Measurements from ENCODE around the gene IGLON5.

The IGLON5 gene

DNA sequence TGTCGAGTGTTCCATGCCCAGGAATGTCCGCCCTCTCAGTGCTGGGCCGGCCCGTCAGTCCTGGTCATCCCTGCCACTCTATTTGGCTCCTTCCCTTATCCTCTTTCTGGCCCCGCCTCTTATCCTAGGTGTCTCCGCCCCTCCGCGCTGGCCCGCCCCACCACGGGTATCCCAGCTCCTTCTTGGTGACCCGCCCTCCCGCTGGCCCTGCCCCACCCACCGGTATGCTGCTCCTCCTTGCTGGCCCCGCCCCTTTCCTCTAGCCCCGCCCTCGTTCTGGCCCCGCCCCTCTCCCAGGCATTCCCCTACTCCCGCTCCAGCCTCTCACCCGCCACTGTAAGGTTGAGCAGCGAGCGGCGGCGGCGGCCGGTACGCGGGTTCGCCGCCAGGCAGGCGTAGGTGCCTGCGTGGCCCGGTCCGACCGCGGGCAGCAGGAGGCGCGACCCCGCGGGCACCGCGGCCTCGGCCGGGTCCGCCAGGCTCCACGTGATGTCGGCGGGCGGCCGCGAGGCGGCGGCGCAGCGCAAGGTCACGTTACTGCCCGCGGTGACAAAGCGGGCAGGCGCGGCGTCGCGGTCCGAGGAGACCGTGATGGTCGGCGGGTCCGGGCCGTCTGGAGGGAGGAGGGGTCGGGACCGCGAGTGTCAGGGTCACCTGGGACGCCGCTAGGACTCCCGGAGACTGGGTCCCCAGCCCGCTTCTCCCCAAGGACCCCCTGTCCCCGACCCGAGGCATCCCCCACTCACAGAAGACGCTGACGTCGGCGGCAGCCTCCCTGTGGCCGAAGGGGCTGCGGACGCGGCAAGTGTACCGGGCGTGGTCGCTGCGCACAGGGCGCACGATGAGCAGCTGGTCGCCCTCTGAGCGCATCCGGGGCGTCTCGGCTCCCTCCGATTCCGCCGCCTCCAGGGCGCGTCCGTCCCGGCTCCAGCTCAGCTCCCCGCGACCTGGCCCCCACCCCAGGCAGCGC lies 28.5 kb downstream of the IGLON5 start:
- DNase-seq: peak; percentile 73

GRCh38 chr19:51341066-51341465 lies 29.6 kb downstream of the IGLON5 start:
- DNase-seq: no peak

DNA sequence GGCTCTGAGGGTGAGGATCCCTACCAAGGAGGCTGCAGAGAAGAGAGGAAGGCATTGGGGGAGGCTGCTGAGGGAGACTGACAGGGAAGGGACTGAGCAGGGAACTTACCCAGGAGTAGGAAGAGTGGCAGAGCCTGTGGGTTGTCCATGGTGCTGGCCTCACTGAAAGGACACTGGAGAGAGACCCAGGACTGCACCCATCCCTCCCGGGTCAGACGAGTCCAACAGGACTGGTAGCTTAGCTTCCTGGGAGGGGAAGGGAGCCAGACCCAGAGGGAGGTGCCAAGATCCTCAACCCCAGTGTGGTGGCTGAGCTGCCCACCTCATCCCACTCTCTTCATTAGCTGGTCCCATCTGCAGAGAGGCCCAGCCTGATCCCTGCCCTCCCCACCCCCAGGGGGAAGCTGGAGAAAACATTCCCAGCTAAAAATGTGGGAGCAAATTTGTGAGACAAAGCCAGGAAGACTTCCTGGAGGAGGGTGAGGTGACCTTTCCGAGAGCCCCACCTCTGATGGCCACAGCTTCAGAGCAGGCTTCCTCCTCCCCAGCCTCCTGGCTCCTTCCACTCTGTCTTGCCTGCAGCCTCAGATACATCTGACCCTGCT lies 30.6 kb downstream of the IGLON5 start, which contains the start of gene VSIG10L:
Gene VSIG10L (minus strand): TSS at position 164 of the 605 bp plus-strand sequence. CDS start 15 bp downstream, at position 149.
- DNase-seq: no peak

DNA sequence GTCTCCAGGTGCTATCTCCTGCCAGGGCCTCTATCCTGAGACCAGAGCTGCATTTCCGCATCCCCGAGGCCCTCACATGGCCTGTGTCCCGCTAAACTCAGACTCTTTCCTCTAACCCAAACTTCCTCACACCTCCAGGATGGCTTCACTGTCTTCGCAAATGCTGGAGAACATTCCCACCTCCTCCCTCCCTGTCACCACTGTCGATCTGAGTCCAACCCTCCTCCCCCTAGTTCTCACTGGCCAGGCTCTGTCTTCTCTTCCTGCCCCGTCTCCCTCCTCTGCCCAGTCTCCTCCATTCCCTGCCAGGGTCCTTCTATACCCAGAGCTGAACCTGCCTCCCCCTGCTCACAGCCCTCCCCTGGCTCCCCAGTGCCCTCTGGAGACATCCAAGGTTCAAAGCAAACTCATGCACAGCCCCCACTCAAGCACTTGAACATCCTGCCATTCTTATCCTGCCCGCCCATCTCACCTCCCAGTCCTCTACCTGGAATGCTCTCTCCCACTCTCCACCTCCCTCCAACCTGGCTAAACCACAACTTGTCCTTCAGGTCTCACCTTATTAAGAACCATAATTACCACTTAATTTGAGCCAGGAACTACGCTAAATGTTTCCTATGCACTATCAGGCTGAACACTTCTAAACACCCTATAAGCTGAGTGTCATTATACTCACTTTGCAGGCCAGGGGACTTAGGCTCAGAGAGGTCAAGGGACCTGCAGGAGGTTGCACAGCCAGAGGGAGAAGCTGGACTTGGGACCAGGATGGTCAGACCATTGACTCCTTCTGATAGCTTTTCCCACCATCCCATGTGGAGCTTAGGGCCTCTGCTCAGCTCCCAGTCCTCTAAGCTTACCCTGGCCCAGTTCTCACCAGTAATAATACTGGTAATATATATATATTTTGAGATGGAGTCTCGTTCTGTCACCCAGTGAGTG lies 31.5 kb downstream of the IGLON5 start:
- DNase-seq: no peak

DNA sequence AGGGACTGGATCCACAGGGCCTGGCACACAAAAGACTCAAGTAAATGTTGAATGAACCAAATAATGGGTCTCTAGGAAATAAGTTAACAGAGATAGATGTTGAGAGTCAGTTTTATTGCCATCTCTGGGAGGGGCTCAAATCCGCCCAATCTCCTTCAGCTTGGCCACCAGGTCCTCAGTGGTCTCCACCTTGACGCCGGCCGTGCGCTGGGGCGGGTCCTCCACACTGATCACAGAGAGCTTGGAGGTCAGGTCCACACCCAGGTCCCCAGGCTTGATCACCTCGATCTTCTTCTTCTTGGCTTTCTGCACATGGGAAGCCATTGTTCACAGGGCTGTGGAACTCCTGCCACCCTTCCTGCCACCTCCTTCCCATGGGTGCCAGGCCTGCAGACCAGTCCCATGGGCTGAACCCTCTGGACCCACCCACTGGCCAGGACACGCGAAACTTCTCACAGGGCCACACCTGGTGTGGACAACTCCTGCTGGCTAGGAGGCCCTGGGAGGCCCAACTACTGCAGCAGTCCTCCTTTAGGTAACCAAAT lies 33.7 kb downstream of the IGLON5 start:
- DNase-seq: no peak

DNA sequence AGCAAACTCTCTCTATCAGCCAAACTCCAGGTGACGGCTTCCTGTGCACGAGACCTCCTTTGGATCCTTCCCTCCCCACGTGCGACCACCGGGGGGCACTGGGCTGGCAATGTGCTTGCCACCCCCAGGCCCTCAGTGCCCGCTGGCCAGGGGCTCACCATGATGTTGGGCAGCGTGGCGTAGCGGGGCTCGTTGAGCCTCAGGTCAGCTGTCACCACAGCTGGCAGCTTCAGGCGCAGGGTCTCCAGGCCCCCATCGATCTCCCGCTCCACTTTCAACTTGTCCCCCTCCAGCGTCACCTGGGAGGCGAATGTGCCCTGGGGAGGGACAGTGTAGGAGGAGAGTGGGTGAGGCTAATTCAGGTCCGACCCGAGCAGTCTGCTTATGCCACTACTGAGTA lies 35.3 kb downstream of the IGLON5 start:
- no peak for DNase-seq

- DNase-seq: no peak
Measured at GRCh38 chr19:51347209-51347928, 35.9 kb downstream of the IGLON5 start.

DNA sequence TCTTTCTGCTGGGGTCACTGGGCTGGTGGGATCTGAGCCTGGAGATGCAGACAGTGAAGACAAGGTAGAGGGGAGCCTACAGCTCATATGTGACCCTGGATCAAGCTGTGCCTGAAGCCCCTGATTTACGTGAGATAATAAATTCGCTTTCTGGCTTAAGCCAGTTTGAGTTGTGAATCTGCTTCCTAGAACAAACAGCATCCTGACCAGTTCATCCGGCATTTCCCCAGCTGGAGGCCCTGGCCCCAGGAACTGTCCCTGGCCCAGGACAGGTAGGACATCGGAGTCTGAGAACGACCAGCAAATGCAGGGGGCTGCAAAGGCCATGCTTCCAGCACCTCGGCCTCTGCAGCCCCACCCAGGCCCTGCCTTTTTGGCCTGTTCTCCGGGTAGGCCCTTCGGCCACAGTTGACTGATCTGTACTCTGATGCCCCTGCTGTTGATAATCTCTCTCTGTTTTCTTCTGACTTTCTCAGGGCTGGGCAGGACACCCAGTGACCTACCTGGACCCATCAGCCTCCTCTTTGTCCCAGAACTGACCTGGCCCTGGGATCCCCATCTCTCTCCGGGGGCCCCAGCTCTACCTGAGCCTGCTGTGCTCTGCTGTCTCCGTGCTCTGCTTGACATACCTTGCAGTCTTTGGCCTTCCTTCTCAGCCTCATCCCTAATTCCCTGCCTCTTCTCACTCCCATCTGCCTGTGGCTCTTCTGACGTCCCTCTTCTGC lies 40.0 kb downstream of the IGLON5 start:
- DNase-seq: no peak

DNA sequence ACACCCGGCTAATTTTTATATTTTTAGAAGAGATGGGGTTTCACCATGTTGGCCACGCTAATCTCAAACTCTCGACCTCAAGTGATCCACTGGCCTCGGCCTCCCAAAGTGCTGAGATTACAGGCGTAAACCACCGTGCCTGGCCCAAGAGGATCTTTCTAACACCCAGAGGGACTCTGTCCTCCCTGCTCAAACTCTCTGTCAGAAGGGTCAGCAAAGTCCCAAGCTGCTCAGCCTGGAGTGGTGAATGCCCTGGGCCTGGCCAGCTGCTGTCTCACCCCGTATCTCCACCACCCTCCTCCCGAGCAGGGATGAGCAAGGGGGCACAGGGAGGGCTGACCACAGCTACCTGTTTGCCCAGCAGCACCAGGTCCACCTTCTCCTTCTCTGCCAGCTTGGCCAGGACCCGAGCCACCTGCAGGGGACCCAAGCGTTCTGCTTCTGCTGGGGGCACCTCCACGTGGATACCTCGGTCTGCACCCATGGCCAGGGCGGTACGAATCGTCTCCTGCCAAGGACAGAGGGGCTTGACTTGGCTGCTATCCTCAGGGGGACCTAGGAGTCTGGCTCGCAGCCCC lies 41.4 kb downstream of the IGLON5 start:
- DNase-seq: no peak

DNA sequence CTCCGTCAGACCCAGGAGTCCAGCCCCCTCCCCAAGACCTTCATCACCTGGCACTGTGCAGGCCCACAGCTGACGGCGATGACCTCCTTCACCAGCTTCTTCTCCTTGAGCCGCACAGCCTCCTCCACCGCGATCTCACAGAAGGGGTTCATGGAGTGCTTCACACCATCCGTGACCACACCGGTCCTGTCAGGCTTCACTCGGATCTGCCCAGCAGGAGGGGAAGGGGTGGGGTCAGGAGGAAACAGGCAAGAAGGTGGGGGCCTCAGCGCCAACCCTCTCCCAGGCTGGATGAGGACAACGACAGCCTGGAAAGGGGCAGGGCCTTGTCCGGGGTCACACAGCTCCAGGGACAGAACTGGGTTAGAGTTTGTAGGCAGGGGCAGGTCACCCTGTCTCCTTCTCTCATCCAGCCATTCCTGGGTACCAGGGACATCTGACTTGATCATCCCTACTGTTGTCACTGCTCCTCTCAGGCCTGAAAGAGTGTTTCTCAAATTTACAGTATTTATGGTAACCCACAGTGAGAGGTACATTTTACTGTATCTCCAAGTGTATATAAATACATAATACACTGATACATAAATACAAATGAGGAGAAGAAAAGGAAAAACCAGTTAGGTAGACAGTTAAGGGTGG lies 42.8 kb downstream of the IGLON5 start:
- DNase-seq: no peak

DNA sequence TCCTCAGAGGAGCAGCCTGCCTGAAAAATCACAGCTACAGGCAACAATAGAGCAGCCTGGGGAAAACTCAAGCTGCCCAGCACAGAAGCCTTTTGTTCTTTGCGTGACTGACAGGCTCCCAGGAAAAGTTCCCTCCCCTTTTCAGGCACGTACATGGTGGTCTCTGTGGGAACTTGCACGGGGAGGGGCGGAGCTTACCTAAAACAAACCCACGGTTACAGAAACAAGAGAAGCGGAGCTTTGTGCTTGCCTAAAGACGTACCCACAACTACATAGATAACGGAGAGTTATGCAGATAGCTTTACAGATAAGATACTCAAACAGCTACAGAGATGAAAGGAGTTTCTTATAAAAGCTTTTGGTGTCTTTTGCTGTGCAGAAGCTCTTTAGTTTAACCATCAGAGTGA lies 43.3 kb downstream of the IGLON5 start:
- no peak for DNase-seq

DNA sequence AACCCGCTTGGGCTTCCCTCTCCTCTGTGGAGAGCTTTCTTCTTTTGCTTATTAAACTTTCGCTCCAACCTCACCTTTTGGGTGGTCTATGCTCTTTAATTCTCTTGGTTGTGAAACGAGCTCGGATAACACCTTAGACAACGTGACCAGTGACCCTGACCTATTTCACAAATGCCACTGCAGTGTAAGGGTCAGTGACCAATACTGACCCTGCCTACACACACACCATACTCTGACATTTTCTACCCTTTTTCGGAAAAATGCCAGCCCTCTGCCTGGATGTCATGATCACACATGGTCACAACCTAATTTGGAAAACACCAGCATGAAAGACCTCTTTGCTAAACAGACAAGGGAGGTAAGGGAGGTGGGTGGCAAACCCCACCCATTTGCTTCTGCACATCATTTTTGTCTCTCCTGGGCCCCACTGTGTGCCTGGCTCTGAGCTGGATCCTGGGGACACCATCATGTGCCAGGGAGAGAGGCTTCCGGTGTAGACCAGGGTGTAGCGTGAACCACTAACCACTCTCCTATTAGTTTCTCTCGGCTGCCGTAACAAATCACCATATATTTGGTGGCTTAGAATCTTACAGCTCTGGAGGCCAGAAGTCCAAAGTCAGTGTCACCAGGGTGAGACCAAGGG lies 44.8 kb downstream of the IGLON5 start:
- no peak for DNase-seq

DNA sequence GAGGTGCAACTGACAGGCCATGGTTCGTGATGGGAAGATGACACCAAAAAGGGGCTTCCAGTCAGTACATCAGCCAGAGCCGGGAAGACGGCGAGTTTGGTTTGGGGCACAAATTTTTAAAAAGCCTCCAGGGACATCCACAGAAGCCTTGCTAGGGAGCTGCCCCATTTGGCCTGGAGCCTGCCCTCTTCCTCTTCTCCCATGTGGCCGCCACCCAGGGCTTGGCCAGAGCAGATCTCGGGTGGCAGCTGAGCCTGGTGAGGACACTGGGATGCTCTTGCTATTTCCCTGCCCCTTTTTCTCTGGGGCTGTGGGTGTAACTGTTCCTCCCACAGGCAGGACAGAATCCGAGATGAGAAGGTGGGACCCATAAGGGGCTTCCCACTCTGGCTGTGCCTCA lies 46.5 kb downstream of the IGLON5 start:
- DNase-seq: no peak

GRCh38 chr19:51359294-51359693 lies 47.9 kb downstream of the IGLON5 start:
- DNase-seq: no peak

DNA sequence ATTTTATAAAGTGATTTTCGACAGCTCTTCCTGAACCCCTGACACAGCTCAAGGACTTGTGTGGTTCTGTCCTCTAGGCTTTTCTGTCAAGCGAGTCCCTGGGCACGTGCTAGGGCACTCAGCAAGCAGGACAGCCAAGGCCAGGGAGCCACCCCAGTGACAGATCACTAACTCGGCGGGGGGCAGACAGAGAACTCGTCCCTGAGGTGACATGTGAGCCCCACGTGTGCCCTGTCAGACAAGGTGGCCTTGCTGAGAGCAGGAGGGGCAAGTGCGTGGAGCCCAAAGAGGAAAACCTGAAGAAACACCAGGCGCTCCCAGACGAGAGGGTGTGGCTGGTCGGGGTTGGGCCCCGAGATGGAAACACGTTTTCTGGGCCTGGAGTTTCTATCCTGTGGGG lies 49.8 kb downstream of the IGLON5 start:
- no peak for DNase-seq

GRCh38 chr19:51364200-51365106 lies 53.0 kb downstream of the IGLON5 start:
- no peak for DNase-seq

DNA sequence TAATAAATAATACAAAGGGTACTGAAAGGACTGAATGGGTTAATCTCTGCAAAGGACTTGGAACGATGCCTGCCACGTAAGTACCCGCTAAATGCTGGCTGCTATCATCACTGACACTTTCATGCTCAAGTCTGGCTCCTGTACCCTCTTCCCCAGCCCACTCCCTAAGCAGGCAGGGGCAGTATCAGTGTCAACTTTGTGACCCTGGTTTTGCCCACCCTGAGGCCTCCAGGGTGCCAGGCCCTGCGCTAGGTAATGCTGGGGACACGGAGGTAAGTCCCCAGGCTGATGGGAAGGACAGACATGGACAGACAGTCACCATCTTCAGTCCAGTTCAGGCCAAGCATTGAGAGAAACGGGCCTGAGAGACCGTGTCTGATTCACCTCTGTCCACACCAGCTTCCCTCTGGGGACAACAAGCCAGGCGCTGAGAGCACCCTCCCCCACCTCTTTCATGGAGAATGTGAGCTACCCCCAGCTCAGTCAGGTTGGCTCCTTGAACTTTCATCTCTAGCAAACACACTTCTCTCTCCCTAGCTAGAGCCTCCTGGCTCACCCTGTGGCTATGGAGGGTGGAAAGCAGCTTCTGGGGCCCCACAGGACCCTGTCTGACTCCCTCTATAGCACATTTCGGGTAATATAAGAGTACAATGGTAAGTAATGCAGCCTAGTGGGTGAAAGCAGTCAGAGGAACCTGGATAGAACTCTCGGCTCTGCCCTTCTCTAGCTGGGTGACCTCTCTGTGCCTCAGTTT lies 53.9 kb downstream of the IGLON5 start:
- DNase-seq: no peak

DNA sequence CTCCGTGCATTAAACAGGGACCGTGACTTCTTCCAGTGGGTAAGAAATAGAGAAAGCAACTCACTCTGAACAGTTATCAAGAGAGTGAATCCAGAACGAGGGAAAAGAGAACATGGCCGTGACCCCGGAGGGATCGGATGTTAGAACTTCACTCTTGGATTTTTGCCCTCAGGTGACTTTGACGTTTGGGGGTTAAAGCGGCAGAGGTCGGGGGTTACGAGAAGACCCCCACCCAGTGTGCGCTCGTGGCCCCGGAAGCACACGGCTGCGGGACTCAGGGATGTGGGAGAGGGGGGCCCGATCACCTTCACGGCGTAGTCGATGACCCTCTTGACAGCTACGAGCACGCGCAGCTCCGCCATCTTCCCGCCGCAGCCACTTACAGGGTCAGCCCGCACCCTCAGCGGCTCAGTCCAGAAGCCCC lies 54.5 kb downstream of the IGLON5 start, which contains the start of gene ETFB:
Gene ETFB (minus strand): TSS at position 424 of the 424 bp plus-strand sequence. CDS start 62 bp downstream, at position 362.
- DNase-seq: no peak

All from effector CD4-positive, alpha-beta T cell (primary cell).